Skeletal muscle satellite cell (primary cell): ENCODE measurements around the gene MYADML2.

Source experiments
- H3K27me3 ChIP-seq: 2 replicates; pipeline ENCODE4 v1.7.0; 2013; ENCODE audit warnings: low read length; ENCODE audit not compliant: control insufficient read depth, insufficient read depth
- H3K36me3 ChIP-seq: 2 replicates; pipeline ENCODE4 v1.7.0; 2013; ENCODE audit warnings: mild to moderate bottlenecking, control low read depth, low read length; ENCODE audit not compliant: insufficient read depth
- H3K4me1 ChIP-seq: 2 replicates; pipeline ENCODE4 v1.7.0; 2013; ENCODE audit warnings: low read length; ENCODE audit not compliant: control insufficient read depth, insufficient read depth
- H3K4me2 ChIP-seq: 2 replicates; pipeline ENCODE4 v1.7.0; 2013; ENCODE audit warnings: mild to moderate bottlenecking, low read length
- H3K4me3 ChIP-seq: 2 replicates; pipeline ENCODE4 v1.7.0; 2013; ENCODE audit warnings: low read length
- H3K9ac ChIP-seq: 2 replicates; pipeline ENCODE4 v1.7.0; 2013; ENCODE audit warnings: mild to moderate bottlenecking, low read depth, low read length, moderate library complexity
- H3K9me3 ChIP-seq: replicated peaks from 2 replicates; pipeline ENCODE4 v1.7.0; 2013; ENCODE audit warnings: mild to moderate bottlenecking, control low read depth, low read length

MYADML2 gene

GRCh38 chr17:81973432-81973831, 26.4 kb upstream of the MYADML2 start:
- Histone ChIP-seq H3K9me3 (peaks cover 8% of the 10 kb centered on the region), H3K36me3 (no peaks in the 10 kb centered on the region), H3K27me3 (no peaks in the 10 kb centered on the region), H3K4me3 (no peak overlapping the region), H3K9ac (no peak overlapping the region), H3K4me1 (peaks cover 11% of the 10 kb centered on the region), H3K4me2 (no peak overlapping the region)

GRCh38 chr17:81968850-81969812, 22.1 kb upstream of the MYADML2 start:
- Histone ChIP-seq H3K4me2 (no peak overlapping the region), H3K36me3 (no peaks in the 10 kb centered on the region), H3K9ac (no peak overlapping the region), H3K4me3 (no peak overlapping the region), H3K27me3 (no peaks in the 10 kb centered on the region), H3K9me3 (peaks cover 8% of the 10 kb centered on the region), H3K4me1 (peaks cover 25% of the 10 kb centered on the region)

DNA sequence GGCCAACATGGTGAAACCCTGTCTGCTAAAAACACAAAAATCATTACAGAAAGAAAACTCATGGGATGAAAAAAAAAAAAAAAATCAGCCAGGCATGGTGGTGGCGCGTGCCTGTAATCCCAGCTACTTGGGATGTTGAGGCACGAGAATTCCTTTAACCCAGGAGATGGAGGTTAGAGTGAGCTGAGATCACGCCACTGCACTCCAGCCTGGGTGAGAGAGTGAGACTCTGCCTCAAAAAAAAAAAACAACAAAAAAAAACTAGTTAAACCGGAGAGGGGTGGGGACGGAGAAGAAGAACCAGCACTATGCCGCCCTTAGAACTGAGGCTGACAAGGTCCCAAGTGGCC, 21.3 kb upstream of the MYADML2 start:
- peak overlapping the region; percentile 5 for H3K4me3 ChIP-seq
- H3K27me3 ChIP-seq: peaks cover 4% of the 10 kb centered on the region
- H3K4me2 ChIP-seq: peak overlapping the region; percentile 46
- peaks cover 25% of the 10 kb centered on the region for H3K4me1 ChIP-seq
- H3K36me3 ChIP-seq: no peaks in the 10 kb centered on the region
- H3K9ac ChIP-seq: no peak overlapping the region
- H3K9me3 ChIP-seq: peaks cover 5% of the 10 kb centered on the region

DNA sequence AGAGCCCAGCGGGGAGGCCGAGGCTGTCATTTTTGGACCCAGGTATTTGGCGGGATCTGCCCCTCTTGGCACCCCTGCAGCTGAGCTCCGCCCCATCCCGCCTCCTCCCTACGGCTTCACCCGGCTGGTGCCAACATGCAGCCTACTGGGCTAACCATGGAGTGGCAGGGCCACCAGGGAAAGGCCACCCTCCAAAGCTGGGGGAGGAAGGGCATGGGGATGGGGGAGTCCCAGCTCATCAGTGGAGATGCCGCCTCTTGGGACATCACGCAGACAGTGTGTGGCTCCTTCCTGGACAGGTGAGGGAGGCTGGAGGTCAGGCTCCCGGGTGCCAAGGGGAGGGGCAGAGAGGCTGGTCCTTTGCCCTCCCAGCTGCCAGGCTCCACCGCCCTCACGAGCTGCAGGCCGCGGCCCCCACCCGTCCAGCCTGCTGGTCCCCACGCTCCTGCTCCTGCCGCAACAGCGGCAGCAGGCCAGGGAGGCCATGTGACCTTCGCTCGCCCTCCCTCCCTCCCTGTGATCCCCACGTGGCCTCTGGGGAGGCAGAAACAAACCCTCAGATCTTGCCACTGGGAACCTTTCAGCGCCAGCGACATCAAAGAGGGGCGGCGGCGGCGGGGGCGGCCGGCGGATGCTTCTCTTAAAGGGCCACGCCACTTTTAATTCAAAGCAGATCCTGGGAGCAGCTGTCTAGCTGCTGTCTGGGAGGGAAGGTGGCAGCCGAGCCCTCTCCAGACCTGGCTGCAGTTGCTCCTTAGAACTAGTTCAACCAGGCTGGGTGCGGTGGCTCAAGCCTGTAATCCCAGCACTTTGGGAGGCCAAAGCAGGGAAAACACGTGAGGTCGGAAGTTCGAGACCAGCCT, 20.7 kb upstream of the MYADML2 start:
- Histone ChIP-seq H3K36me3 (no peaks in the 10 kb centered on the region), H3K9ac (no peak overlapping the region), H3K4me2 (peak overlapping the region; percentile 46), H3K9me3 (peaks cover 4% of the 10 kb centered on the region), H3K27me3 (peaks cover 8% of the 10 kb centered on the region), H3K4me3 (peak overlapping the region; percentile 5), H3K4me1 (peaks cover 25% of the 10 kb centered on the region)

DNA sequence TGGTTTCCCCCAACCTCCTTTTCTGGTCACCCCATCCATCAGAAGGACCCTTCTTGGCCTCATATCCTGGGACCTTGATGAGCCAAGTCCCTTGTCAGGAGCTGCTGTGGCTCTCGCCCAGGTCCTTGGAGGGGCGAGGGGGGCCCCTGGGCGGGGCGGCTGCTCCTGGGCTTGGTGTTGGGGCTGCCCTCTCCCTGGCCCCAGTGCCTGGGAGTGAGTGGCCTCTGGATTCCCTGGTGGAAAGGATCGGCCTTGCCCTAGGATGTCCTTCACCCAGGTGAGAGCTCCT, 20.2 kb upstream of the MYADML2 start:
- no peaks in the 10 kb centered on the region for H3K9me3 ChIP-seq
- H3K27me3 ChIP-seq: peaks cover 14% of the 10 kb centered on the region
- peaks cover 25% of the 10 kb centered on the region for H3K4me1 ChIP-seq
- no peaks in the 10 kb centered on the region for H3K36me3 ChIP-seq
- H3K4me3 ChIP-seq: no peak overlapping the region
- peak overlapping the region; percentile 46 for H3K4me2 ChIP-seq
- H3K9ac ChIP-seq: no peak overlapping the region

GRCh38 chr17:81966343-81967243, 19.6 kb upstream of the MYADML2 start:
- peaks cover 18% of the 10 kb centered on the region for H3K27me3 ChIP-seq
- H3K4me2 ChIP-seq: peak overlapping the region; percentile 46
- no peak overlapping the region for H3K9ac ChIP-seq
- no peaks in the 10 kb centered on the region for H3K36me3 ChIP-seq
- H3K4me1 ChIP-seq: peaks cover 25% of the 10 kb centered on the region
- H3K4me3 ChIP-seq: no peak overlapping the region
- no peaks in the 10 kb centered on the region for H3K9me3 ChIP-seq

DNA sequence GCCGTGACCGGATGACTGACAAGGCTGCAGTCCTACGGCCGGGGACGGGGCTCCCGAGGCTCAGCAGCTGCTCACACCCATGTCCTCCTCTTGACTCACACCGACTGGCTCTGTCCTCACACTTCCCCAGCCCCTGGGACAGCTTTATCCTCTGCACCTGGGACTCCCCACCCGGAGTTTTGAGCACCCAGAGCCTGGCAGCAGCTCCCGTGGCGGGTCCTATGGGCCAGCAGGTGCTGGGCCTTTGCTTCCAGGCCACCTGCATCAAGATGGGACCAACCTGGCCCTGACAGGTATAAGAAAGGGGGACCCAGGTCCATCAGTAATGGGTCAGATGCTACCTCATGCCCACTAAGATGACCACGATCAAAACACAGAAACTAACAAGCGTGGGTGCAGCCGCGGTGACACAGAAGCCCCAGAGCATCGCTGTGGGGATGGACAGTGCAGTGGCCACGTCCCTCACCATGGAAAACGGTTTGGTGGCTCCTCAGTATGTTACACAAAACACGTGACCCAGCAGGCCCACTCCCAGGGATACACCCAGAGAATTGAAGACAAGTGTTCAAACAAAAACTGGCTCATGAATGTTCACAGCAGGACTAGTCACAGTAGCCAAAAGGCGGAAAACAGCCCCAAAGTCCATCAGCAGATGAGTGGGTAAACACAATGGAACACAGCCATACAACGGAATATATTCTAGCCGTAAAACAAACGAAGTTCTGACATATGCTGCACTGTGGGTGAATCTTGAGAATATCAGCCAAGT, 17.2 kb upstream of the MYADML2 start:
- no peak overlapping the region for H3K9ac ChIP-seq
- peak overlapping the region; percentile 11 for H3K4me2 ChIP-seq
- no peak overlapping the region for H3K4me3 ChIP-seq
- H3K4me1 ChIP-seq: peaks cover 25% of the 10 kb centered on the region
- peaks cover 27% of the 10 kb centered on the region for H3K27me3 ChIP-seq
- H3K9me3 ChIP-seq: no peaks in the 10 kb centered on the region
- H3K36me3 ChIP-seq: no peaks in the 10 kb centered on the region

DNA sequence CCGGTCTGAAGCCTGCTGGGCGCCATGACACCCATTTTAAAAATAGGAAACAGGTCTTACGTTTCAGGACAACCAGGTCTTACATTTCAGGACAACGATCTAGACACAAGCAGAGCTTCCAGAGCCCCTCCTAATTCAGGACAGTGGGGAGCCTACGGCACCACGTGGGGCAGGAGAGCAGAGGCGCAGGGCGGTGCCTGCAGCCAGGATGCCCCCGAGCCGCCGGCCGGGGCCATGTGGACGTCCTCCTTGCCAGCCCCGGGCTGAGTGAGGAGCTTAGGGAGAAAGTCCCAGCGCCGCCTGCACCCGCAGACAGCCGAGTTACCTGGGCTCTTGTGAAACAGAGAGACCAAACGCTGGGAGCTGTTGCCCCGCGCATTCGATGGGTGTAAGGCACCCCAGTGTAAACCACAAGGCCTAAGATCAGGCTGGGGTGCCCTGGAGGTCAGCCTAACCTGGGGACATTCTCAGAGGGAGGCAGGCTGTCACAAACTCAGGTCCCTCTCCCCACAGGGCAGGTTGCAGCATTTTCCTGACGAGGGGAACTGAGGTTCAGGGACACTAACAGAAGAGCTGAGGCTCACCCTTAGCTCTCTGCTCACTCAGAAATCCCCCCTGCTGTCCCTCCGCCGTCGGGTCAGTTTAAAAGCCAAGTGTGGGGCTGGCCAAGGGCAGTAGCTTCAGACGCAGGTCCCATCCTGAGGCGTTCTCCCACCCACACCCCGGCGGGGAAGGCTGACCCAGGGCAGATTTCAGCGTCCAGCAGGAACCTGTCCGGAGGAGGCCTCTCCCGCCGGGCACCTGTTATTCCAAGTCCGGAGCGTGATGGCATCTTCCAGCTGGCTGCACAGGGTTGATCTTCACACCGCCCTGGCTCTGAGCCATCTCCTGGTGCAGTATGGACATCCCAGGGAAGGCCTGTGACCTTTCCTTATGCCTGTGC, 15.7 kb upstream of the MYADML2 start:
- Histone ChIP-seq H3K4me3 (no peak overlapping the region), H3K36me3 (no peaks in the 10 kb centered on the region), H3K9me3 (no peaks in the 10 kb centered on the region), H3K27me3 (peaks cover 41% of the 10 kb centered on the region), H3K9ac (no peak overlapping the region), H3K4me2 (no peak overlapping the region), H3K4me1 (peaks cover 18% of the 10 kb centered on the region)

GRCh38 chr17:81961521-81962498, 14.8 kb upstream of the MYADML2 start:
- Histone ChIP-seq H3K36me3 (no peaks in the 10 kb centered on the region), H3K9ac (no peak overlapping the region), H3K4me2 (no peak overlapping the region), H3K27me3 (peaks cover 47% of the 10 kb centered on the region), H3K9me3 (no peaks in the 10 kb centered on the region), H3K4me3 (no peak overlapping the region), H3K4me1 (peaks cover 8% of the 10 kb centered on the region)
